Measurements from ENCODE around the gene SLC22A31. TPM values are rescaled to one million over a fixed set of nuclear protein-coding genes. Genes with fewer than 3 reads are reported as not detected.

SLC22A31 gene
- total and polyA plus RNA-seq, 2 experiments from 2014 or later, result not detected

GRCh38 chr16:89179656-89180315 is 20.6 kb downstream of the SLC22A31 start:
- no peak for DNase-seq
- Histone ChIP-seq H3K4me3 (no peak overlapping the region), H3K4me2 (ENCODE audit: unreplicated experiment) (no peak overlapping the region), H3K36me3 (ENCODE audit: low read depth) (no peaks in the 10 kb centered on the region), H3K9me3 (ENCODE audit: low read depth) (no peaks in the 10 kb centered on the region), H3K79me2 (ENCODE audit: insufficient read depth) (no peaks in the 10 kb centered on the region), H3K27ac (no peak overlapping the region), H3K27me3 (replicated peaks; ENCODE audit: insufficient read depth) (peaks cover 10% of the 10 kb centered on the region; the same call in 1 of the 2 replicates), H3K9ac (no peak overlapping the region), H3F3A (ENCODE audit: insufficient read depth) (no peaks in the 10 kb centered on the region), H3K4me1 (ENCODE audit: insufficient read depth) (no peaks in the 10 kb centered on the region), H3K9me2 (ENCODE audit: insufficient read depth) (no peaks in the 10 kb centered on the region), H4K20me1 (ENCODE audit: insufficient read depth) (no peaks in the 10 kb centered on the region), H2AFZ (no peak overlapping the region)
- TF ChIP-seq EZH2 (IDR thresholded peaks at IDR 0.05; ENCODE audit: insufficient read depth, poor library complexity, severe bottlenecking), result no peak
- no peak for TF ChIP-seq EZH2phosphoT487 (IDR thresholded peaks at IDR 0.05; ENCODE audit: insufficient read depth, low read depth)
- WGBS, 2 experiments (ENCODE audit: low coverage in 1 of 2, low lambda C conversion rate in 2 of 2, missing lambda C conversion rate in 2 of 2), result 70 to 72% methylated on average over 25 of the region's 25 CpGs
- in situ Hi-C loops (cut with MboI), result no loop called here

DNA sequence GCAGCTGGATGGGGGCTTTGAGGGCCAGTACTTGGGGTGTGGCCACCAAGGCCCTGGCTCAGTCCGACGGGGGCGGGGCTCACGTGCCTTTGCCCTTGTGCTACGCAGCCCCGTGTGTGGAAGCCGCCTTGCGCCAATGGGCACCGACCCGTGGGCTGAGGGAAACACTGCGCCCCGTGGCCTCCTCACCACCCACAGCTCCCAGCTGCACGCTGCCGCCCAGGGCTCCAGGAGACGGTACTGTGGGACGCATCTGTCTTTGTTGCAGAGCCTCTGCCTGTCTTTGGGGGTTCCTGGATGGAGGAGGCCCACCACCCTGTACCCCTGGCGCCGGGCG is 21.2 kb downstream of the SLC22A31 start:
- no peak overlapping the region for H2AFZ ChIP-seq
- no peaks in the 10 kb centered on the region for H3K9me2 ChIP-seq (ENCODE audit: insufficient read depth)
- H3K4me1 ChIP-seq (ENCODE audit: insufficient read depth), result no peaks in the 10 kb centered on the region
- in situ Hi-C loops (cut with MboI), result no loop called here
- peaks cover 10% of the 10 kb centered on the region; the same call in 1 of the 2 replicates for H3K27me3 ChIP-seq (replicated peaks; ENCODE audit: insufficient read depth)
- no peak for DNase-seq
- no peaks in the 10 kb centered on the region for H3K9me3 ChIP-seq (ENCODE audit: low read depth)
- H3K4me3 ChIP-seq, result no peak overlapping the region
- WGBS, 2 experiments (ENCODE audit: low coverage in 1 of 2, low lambda C conversion rate in 2 of 2, missing lambda C conversion rate in 2 of 2), result 75 to 78% methylated on average over 18 to 19 of the region's 19 CpGs
- no peaks in the 10 kb centered on the region for H3F3A ChIP-seq (ENCODE audit: insufficient read depth)
- no peaks in the 10 kb centered on the region for H4K20me1 ChIP-seq (ENCODE audit: insufficient read depth)
- no peak overlapping the region for H3K9ac ChIP-seq
- no peak overlapping the region for H3K27ac ChIP-seq
- H3K4me2 ChIP-seq (ENCODE audit: unreplicated experiment), result no peak overlapping the region
- TF ChIP-seq EZH2phosphoT487 (IDR thresholded peaks at IDR 0.05; ENCODE audit: insufficient read depth, low read depth), result no peak
- TF ChIP-seq EZH2 (IDR thresholded peaks at IDR 0.05; ENCODE audit: insufficient read depth, poor library complexity, severe bottlenecking), result no peak
- H3K79me2 ChIP-seq (ENCODE audit: insufficient read depth), result no peaks in the 10 kb centered on the region
- H3K36me3 ChIP-seq (ENCODE audit: low read depth), result no peaks in the 10 kb centered on the region

- TF ChIP-seq EZH2 (IDR thresholded peaks at IDR 0.05; ENCODE audit: insufficient read depth, poor library complexity, severe bottlenecking) (no peak), EZH2phosphoT487 (IDR thresholded peaks at IDR 0.05; ENCODE audit: insufficient read depth, low read depth) (no peak)
- no peak for DNase-seq
- Histone ChIP-seq H3K27ac (no peak overlapping the region), H3K4me3 (no peak overlapping the region), H3K9ac (no peak overlapping the region), H3K9me3 (ENCODE audit: low read depth) (no peaks in the 10 kb centered on the region), H3K79me2 (ENCODE audit: insufficient read depth) (no peaks in the 10 kb centered on the region), H3K36me3 (ENCODE audit: low read depth) (no peaks in the 10 kb centered on the region), H2AFZ (no peak overlapping the region), H3K27me3 (replicated peaks; ENCODE audit: insufficient read depth) (peaks cover 7% of the 10 kb centered on the region; the same call in 1 of the 2 replicates), H3K4me2 (ENCODE audit: unreplicated experiment) (no peak overlapping the region), H3K4me1 (ENCODE audit: insufficient read depth) (no peaks in the 10 kb centered on the region), H3F3A (ENCODE audit: insufficient read depth) (no peaks in the 10 kb centered on the region), H4K20me1 (ENCODE audit: insufficient read depth) (no peaks in the 10 kb centered on the region), H3K9me2 (ENCODE audit: insufficient read depth) (no peaks in the 10 kb centered on the region)
- WGBS, 2 experiments (ENCODE audit: low coverage in 1 of 2, low lambda C conversion rate in 2 of 2, missing lambda C conversion rate in 2 of 2), result 77 to 82% methylated on average over 20 to 24 of the region's 24 CpGs
- in situ Hi-C loops (cut with MboI), result no loop called here
Measured at GRCh38 chr16:89178453-89179147, 21.7 kb downstream of the SLC22A31 start.

DNA sequence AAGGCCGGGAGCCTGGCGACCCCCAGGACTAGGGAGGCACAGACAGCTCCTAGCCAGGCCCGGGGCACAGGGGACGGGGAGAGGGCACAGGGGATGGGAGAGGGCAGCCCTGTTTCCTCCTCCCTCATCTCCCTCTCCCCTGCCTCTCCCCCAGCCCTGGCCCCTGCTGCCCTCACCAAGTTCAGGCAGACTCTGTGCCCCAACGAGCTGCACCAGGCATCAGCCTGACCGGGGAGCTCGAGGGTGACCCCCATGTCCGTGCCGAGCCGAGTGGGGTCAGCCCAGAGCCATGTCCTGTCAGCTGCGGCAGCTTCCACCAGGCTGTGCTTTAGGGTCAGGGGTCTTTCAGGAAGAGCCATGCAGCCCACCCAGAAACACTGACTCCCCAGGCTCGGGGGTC is 22.8 kb downstream of the SLC22A31 start:
- in situ Hi-C loops (cut with MboI), result no loop called here
- no peaks in the 10 kb centered on the region for H3K4me1 ChIP-seq (ENCODE audit: insufficient read depth)
- no peak overlapping the region for H3K4me2 ChIP-seq (ENCODE audit: unreplicated experiment)
- H3K79me2 ChIP-seq (ENCODE audit: insufficient read depth), result no peaks in the 10 kb centered on the region
- H2AFZ ChIP-seq, result no peak overlapping the region
- DNase-seq, result no peak
- no peaks in the 10 kb centered on the region for H4K20me1 ChIP-seq (ENCODE audit: insufficient read depth)
- H3K27ac ChIP-seq, result no peak overlapping the region
- no peaks in the 10 kb centered on the region; the same call in 1 of the 2 replicates for H3K27me3 ChIP-seq (replicated peaks; ENCODE audit: insufficient read depth)
- no peaks in the 10 kb centered on the region for H3K9me2 ChIP-seq (ENCODE audit: insufficient read depth)
- TF ChIP-seq EZH2phosphoT487 (IDR thresholded peaks at IDR 0.05; ENCODE audit: insufficient read depth, low read depth), result no peak
- TF ChIP-seq EZH2 (IDR thresholded peaks at IDR 0.05; ENCODE audit: insufficient read depth, poor library complexity, severe bottlenecking), result no peak
- WGBS, 2 experiments (ENCODE audit: low coverage in 1 of 2, low lambda C conversion rate in 2 of 2, missing lambda C conversion rate in 2 of 2), result 62 to 75% methylated on average over 8 to 12 of the region's 12 CpGs
- no peak overlapping the region for H3K9ac ChIP-seq
- H3K9me3 ChIP-seq (ENCODE audit: low read depth), result no peaks in the 10 kb centered on the region
- H3F3A ChIP-seq (ENCODE audit: insufficient read depth), result no peaks in the 10 kb centered on the region
- H3K4me3 ChIP-seq, result no peak overlapping the region
- no peaks in the 10 kb centered on the region for H3K36me3 ChIP-seq (ENCODE audit: low read depth)

Measured in GM23248 (cell line).